Activated CD4-positive, CD25-positive, alpha-beta regulatory T cell (primary cell): ENCODE results near the gene NR2E1.

ENCODE experiments used
- DNase-seq, 4 experiments: peaks; one replicate each; lab custom pipeline; 2025; lab: John Stamatoyannopoulos, UW

The NR2E1 gene

GRCh38 chr6:108171291-108171917, 5.6 kb downstream of the NR2E1 start:
- no peak for DNase-seq

GRCh38 chr6:108171918-108172516, 6.2 kb downstream of the NR2E1 start:
- no peak for DNase-seq

GRCh38 chr6:108174371-108175175, 8.8 kb downstream of the NR2E1 start:
- no peak for DNase-seq

GRCh38 chr6:108175176-108175591, 9.4 kb downstream of the NR2E1 start:
- DNase-seq = no peak

- no peak for DNase-seq
Observed at GRCh38 chr6:108175592-108176279, 9.9 kb downstream of the NR2E1 start.

GRCh38 chr6:108176281-108177089, 10.7 kb downstream of the NR2E1 start:
- DNase-seq = no peak

- no peak for DNase-seq
Observed at GRCh38 chr6:108179741-108180140, 13.9 kb downstream of the NR2E1 start.

GRCh38 chr6:108180266-108180665, 14.4 kb downstream of the NR2E1 start:
- no peak for DNase-seq

GRCh38 chr6:108180776-108181175, 15.0 kb downstream of the NR2E1 start:
- no peak for DNase-seq

- no peak for DNase-seq
Observed at GRCh38 chr6:108186226-108186625, 20.4 kb downstream of the NR2E1 start.

GRCh38 chr6:108187519-108187918, 21.7 kb downstream of the NR2E1 start:
- DNase-seq = no peak

GRCh38 chr6:108193131-108193530, 27.3 kb downstream of the NR2E1 start:
- DNase-seq = no peak

- no peak for DNase-seq
Observed at GRCh38 chr6:108193835-108194234, 28.0 kb downstream of the NR2E1 start.

GRCh38 chr6:108194503-108194902, 28.7 kb downstream of the NR2E1 start:
- DNase-seq = no peak

- DNase-seq = no peak
Observed at GRCh38 chr6:108195209-108195608, 29.4 kb downstream of the NR2E1 start.

- no peak for DNase-seq
Observed at GRCh38 chr6:108198761-108199498, 33.1 kb downstream of the NR2E1 start.

- DNase-seq = no peak
Observed at GRCh38 chr6:108200186-108200585, 34.4 kb downstream of the NR2E1 start.

GRCh38 chr6:108200631-108201030, 34.8 kb downstream of the NR2E1 start:
- DNase-seq = no peak

GRCh38 chr6:108203189-108204112, 37.6 kb downstream of the NR2E1 start:
- no peak for DNase-seq

- DNase-seq = no peak
Observed at GRCh38 chr6:108207013-108207412, 41.2 kb downstream of the NR2E1 start.
